GM19397 (cell line): ENCODE data around the gene NANP.

ENCODE experiments used
- ATAC-seq: cut with Tn5 transposase; IDR thresholded peaks from one replicate; pipeline ENCODE4 v1.9.1; 2021; ENCODE audit warnings: mild to moderate bottlenecking, moderate library complexity; ENCODE audit not compliant: unreplicated experiment

Gene NANP

GRCh38 chr20:25573288-25574251 lies 50.2 kb downstream of the NANP start:
- no peak for ATAC-seq

GRCh38 chr20:25571817-25572216 lies 52.0 kb downstream of the NANP start:
- ATAC-seq: no peak

GRCh38 chr20:25571240-25571639 lies 52.6 kb downstream of the NANP start:
- ATAC-seq: no peak

- no peak for ATAC-seq
These were observed 53.7 kb downstream of the NANP start for GRCh38 chr20:25570148-25570530.

- no peak for ATAC-seq
These were observed 56.5 kb downstream of the NANP start for GRCh38 chr20:25567286-25567685.

- ATAC-seq: no peak
These were observed 57.0 kb downstream of the NANP start for GRCh38 chr20:25566821-25567220.

GRCh38 chr20:25565578-25566157 lies 58.1 kb downstream of the NANP start:
- no peak for ATAC-seq

- no peak for ATAC-seq
These were observed 59.9 kb downstream of the NANP start for GRCh38 chr20:25563876-25564275.

- no peak for ATAC-seq
These were observed 60.5 kb downstream of the NANP start for GRCh38 chr20:25563362-25563761.
